GM12891 (cell line): ENCODE measurements around the gene UFM1.

Experiments
- PAX5 ChIP-seq: IDR thresholded peaks from 2 replicates; pipeline ENCODE4 v1.6.1; 2011; ENCODE audit warnings: low read length, moderate library complexity, mild to moderate bottlenecking; ENCODE audit not compliant: insufficient read depth, severe bottlenecking
- POLR2A ChIP-seq: IDR thresholded peaks from 2 replicates; pipeline ENCODE4 v1.6.1; 2011; ENCODE audit warnings: low read depth, low read length, control low read depth
- POLR2AphosphoS5 ChIP-seq: IDR thresholded peaks from 2 replicates; pipeline ENCODE4 v1.6.1; 2011; ENCODE audit warnings: low read depth, low read length, control low read depth
- SPI1 ChIP-seq: IDR thresholded peaks from 2 replicates; pipeline ENCODE4 v1.6.1; 2011; ENCODE audit warnings: low read depth, low read length, control low read depth
- TAF1 ChIP-seq: IDR thresholded peaks from 2 replicates; pipeline ENCODE4 v1.6.1; 2011; ENCODE audit warnings: low read depth, low read length, control low read depth

DNA sequence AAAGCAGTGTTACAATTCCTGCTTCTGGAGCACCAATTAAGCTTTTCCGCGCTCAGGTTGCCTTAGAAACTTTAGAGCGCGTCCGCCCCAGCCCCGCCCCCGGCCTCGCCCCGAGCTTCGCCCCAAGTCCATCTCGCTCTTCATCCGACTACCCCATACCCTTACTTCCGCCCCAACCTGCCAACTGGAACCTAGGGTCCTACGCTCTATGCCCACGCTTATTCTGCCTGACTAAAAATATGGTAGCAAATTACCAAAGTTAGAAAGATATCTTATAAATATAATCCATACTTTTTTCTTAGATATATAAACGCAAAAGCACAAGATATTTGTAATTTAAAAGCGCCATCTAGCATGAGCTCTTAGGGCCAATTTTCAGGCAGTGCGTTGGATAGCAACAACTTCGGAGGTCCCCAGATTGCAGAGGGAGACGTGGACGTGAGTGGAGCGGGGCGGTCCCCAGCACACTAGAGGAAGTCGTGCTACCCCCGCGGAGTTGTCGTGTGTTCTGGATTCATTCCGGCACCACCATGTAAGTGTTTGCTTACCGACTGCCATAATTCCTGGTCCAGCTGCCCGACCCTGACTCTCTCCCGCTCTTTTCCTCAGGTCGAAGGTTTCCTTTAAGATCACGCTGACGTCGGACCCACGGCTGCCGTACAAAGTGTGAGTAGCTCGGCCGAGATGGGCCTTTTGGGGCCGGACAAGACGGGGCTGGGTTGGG, at the start of gene UFM1:
- TF ChIP-seq POLR2A (peak; percentile 92), TAF1 (peak; percentile 70; the same call in 1 of the 2 replicates), POLR2AphosphoS5 (peak; percentile 96), SPI1 (peak; percentile 36), PAX5 (no peak)
